ENCODE data around the gene CDK6. TPM values are rescaled to one million over a fixed set of nuclear protein-coding genes. Genes with fewer than 3 reads are reported as not detected.

CDK6 gene
- total and polyA plus RNA-seq, 10 of the 15 experiments (the other 5 are each of a cell fraction or from before 2014, with no cell fraction given) = 8.0 to 118 (median 45.8) TPM

DNA sequence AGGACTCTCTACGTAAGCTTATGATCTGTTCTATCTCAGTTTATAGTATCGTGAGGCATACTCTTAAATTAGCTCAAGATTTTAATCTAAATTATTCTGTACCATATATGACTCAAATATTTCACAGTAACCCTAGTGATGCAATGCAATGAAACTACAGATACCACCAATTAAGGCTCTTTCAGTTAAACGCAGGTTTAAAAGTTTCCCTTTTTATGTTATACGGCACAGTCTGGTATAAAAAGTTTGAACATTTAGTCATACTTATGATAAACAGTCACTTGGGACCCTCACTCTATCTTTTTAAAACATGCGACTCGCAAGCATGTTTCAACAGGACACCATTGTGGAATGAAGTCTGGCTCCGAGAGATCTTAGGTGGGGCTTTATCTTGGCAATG, 107.2 kb downstream of the CDK6 start (continued):
- TF ChIP-seq, protein P1, sequence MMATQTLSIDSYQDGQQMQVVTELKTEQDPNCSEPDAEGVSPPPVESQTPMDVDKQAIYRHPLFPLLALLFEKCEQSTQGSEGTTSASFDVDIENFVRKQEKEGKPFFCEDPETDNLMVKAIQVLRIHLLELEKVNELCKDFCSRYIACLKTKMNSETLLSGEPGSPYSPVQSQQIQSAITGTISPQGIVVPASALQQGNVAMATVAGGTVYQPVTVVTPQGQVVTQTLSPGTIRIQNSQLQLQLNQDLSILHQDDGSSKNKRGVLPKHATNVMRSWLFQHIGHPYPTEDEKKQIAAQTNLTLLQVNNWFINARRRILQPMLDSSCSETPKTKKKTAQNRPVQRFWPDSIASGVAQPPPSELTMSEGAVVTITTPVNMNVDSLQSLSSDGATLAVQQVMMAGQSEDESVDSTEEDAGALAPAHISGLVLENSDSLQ (IDR thresholded peaks at IDR 0.05) = no peak
- no peak for TF ChIP-seq CHD2 (IDR thresholded peaks at IDR 0.05; ENCODE audit: borderline replicate concordance, low read depth, low read length)

DNA sequence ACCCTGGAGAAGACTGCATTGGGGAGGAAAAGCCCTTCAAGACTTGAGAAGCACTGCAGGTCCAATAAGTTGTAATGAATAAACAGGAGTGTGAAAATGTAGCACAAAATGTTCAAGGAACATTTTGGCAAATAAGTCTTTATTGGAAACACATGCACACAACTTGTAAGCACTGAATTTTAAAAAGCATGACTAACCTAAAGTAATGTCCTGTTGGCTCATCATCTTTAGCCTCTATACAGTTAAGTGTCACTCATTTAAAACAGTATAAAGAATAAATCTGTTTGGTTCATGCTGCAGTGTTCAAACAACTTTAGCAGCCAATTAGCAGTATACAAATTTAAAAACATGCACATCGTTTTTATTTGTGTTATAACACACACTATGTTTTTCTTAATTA, 108.6 kb downstream of the CDK6 start:
- in situ Hi-C loops (cut with MboI) = no loop called here
- ATAC-seq (no peak), FAIRE-seq (no peak), DNase-seq (ENCODE audit: low read depth, low spot score) (no peak)
- Histone ChIP-seq H3K4me2 (ENCODE audit: control insufficient read depth, insufficient read depth) (no peak overlapping the region), H3K9me3 (replicated peaks; ENCODE audit: control insufficient read depth, insufficient read depth, low read length) (no peaks in the 10 kb centered on the region), H3K79me2 (ENCODE audit: control insufficient read depth, insufficient read depth, low read length) (peaks cover 16% of the 10 kb centered on the region), H4K20me1 (ENCODE audit: control insufficient read depth, insufficient read depth) (no peaks in the 10 kb centered on the region), H3K27ac (ENCODE audit: control insufficient read depth, insufficient read depth) (no peak overlapping the region), H2AFZ (ENCODE audit: control insufficient read depth, low read depth, low read length) (no peak overlapping the region), H3K9ac (ENCODE audit: control insufficient read depth, insufficient read depth, low read length) (no peak overlapping the region), H3K27me3 (replicated peaks in 1 of 2; ENCODE audit: control insufficient read depth in 2 of 2, insufficient read depth in 2 of 2, low read length in 1 of 2) (no peaks in the 10 kb centered on the region), H3K4me3 (no peak overlapping the region), H3K36me3 (ENCODE audit: control insufficient read depth in 2 of 2, insufficient read depth in 2 of 2, low read length in 1 of 2) (peaks cover 8 to 9% of the 10 kb centered on the region in 2 experiments), H3K4me1 (ENCODE audit: control insufficient read depth, insufficient read depth, low read length) (peaks cover 16% of the 10 kb centered on the region)
- intact Hi-C loops (cut with micrococcal nuclease; ENCODE audit: unreplicated experiment) = no loop called here
- RAD21 ChIA-PET (ENCODE audit: unreplicated experiment) = interaction anchor here (0.8 kb wide), 1 partner anchor 96 kb away, joined by 5 read pairs; no protein-coding TSS in a partner anchor
- POLR2A ChIA-PET = no interaction called here
- 100% methylated on average over 1 of the region's 1 CpG for WGBS (ENCODE audit: insufficient coverage, insufficient replicate concordance, low lambda C conversion rate, missing lambda C conversion rate)
- BruUV-seq (replicated peaks) = no TSS peak
- CTCF ChIA-PET = no interaction called here
- SMC1A ChIA-PET (ENCODE audit: uncharacterized antibody, unreplicated experiment) = interaction anchor here (1.1 to 1.9 kb wide), 2 partner anchors 10 to 29 kb away, joined by 3 to 5 read pairs; no protein-coding TSS in a partner anchor
- TF ChIP-seq JUND (IDR thresholded peaks at IDR 0.05; ENCODE audit: low read depth, low read length) (no peak), FOS (IDR thresholded peaks at IDR 0.05; ENCODE audit: borderline replicate concordance, extremely low read depth, insufficient read length) (no peak), ZSCAN29 (IDR thresholded peaks at IDR 0.05) (no peak), HDAC2 (IDR thresholded peaks at IDR 0.05) (no peak), CBFB (IDR thresholded peaks at IDR 0.05; ENCODE audit: low read depth) (no peak), IRF4 (IDR thresholded peaks at IDR 0.05; ENCODE audit: low read depth, low read length) (no peak)
- TF ChIP-seq, protein P2, sequence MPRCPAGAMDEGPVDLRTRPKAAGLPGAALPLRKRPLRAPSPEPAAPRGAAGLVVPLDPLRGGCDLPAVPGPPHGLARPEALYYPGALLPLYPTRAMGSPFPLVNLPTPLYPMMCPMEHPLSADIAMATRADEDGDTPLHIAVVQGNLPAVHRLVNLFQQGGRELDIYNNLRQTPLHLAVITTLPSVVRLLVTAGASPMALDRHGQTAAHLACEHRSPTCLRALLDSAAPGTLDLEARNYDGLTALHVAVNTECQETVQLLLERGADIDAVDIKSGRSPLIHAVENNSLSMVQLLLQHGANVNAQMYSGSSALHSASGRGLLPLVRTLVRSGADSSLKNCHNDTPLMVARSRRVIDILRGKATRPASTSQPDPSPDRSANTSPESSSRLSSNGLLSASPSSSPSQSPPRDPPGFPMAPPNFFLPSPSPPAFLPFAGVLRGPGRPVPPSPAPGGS (IDR thresholded peaks at IDR 0.05; ENCODE audit: borderline replicate concordance, insufficient read depth, low read depth, low read length, poor library complexity, severe bottlenecking) = no peak
- TF ChIP-seq, protein P3, sequence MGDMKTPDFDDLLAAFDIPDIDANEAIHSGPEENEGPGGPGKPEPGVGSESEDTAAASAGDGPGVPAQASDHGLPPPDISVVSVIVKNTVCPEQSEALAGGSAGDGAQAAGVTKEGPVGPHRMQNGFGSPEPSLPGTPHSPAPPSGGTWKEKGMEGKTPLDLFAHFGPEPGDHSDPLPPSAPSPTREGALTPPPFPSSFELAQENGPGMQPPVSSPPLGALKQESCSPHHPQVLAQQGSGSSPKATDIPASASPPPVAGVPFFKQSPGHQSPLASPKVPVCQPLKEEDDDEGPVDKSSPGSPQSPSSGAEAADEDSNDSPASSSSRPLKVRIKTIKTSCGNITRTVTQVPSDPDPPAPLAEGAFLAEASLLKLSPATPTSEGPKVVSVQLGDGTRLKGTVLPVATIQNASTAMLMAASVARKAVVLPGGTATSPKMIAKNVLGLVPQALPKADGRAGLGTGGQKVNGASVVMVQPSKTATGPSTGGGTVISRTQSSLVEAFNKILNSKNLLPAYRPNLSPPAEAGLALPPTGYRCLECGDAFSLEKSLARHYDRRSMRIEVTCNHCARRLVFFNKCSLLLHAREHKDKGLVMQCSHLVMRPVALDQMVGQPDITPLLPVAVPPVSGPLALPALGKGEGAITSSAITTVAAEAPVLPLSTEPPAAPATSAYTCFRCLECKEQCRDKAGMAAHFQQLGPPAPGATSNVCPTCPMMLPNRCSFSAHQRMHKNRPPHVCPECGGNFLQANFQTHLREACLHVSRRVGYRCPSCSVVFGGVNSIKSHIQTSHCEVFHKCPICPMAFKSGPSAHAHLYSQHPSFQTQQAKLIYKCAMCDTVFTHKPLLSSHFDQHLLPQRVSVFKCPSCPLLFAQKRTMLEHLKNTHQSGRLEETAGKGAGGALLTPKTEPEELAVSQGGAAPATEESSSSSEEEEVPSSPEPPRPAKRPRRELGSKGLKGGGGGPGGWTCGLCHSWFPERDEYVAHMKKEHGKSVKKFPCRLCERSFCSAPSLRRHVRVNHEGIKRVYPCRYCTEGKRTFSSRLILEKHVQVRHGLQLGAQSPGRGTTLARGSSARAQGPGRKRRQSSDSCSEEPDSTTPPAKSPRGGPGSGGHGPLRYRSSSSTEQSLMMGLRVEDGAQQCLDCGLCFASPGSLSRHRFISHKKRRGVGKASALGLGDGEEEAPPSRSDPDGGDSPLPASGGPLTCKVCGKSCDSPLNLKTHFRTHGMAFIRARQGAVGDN (IDR thresholded peaks at IDR 0.05) = no peak
- TF ChIP-seq, protein P4, sequence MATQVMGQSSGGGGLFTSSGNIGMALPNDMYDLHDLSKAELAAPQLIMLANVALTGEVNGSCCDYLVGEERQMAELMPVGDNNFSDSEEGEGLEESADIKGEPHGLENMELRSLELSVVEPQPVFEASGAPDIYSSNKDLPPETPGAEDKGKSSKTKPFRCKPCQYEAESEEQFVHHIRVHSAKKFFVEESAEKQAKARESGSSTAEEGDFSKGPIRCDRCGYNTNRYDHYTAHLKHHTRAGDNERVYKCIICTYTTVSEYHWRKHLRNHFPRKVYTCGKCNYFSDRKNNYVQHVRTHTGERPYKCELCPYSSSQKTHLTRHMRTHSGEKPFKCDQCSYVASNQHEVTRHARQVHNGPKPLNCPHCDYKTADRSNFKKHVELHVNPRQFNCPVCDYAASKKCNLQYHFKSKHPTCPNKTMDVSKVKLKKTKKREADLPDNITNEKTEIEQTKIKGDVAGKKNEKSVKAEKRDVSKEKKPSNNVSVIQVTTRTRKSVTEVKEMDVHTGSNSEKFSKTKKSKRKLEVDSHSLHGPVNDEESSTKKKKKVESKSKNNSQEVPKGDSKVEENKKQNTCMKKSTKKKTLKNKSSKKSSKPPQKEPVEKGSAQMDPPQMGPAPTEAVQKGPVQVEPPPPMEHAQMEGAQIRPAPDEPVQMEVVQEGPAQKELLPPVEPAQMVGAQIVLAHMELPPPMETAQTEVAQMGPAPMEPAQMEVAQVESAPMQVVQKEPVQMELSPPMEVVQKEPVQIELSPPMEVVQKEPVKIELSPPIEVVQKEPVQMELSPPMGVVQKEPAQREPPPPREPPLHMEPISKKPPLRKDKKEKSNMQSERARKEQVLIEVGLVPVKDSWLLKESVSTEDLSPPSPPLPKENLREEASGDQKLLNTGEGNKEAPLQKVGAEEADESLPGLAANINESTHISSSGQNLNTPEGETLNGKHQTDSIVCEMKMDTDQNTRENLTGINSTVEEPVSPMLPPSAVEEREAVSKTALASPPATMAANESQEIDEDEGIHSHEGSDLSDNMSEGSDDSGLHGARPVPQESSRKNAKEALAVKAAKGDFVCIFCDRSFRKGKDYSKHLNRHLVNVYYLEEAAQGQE (IDR thresholded peaks at IDR 0.05; ENCODE audit: low read depth, low read length) = no peak

Data from GM12878 (cell line).